Heart left ventricle (tissue), 13 donors: ENCODE measurements around the gene ESPNL.

Source experiments
- POLR2A ChIP-seq, 2 donors: fragments of 450-650 bp; IDR thresholded peaks; one replicate each; pipeline ENCODE4 v1.6.1; 2017; ENCODE audit warnings: antibody characterized with exemption in 2 of 2, mild to moderate bottlenecking in 2 of 2, moderate library complexity in 2 of 2
- TF ChIP-seq, protein P1 (sequence below), 12 donors: fragments of 200-600 bp; sonication (generic) in 4 of 12; IDR thresholded peaks; one replicate each; pipeline versions ENCODE4 v1.5.0 to v1.8.0; 2018 to 2022; ENCODE audit warnings: antibody characterized with exemption in 12 of 12, mild to moderate bottlenecking in 5 of 12
- donor health status: ischemic (EF 13 %, LVEDD 7.1; RV severe dilation, severe dysfunction).
- donor health status: DM: no; HTN: yes; CAD: no.
- donor health status: DM: no; HTN: no; CAD: no.
- donor health status: ischemic (EF 25% LVEDD 6.9; RV normal size, moderate dysfunction).
- donor health status: ischemic (EF 25% LVEDD 5.7; RV mildly dilated, moderate dysfunction).
- donor health status: ischemic (EF 35%, LVEDD 5.7; RV mildly dilated, moderate dysfunction).
- donor health status: nonischemic (EF 11% LVEDD 7.7; RV severe dilation, severe dysfunction).
- donor health status: DM: yes; HTN: yes; CAD: no.
- donor health status: PGD.
- donor health status: ischemic (EF 29% LVEDD 5.4; RV normal size, mild dysfunction).
- donor health status: nonischemic (EF 23%, LVEDD 6.1; RV moderate dilation, normal function).

DNA sequence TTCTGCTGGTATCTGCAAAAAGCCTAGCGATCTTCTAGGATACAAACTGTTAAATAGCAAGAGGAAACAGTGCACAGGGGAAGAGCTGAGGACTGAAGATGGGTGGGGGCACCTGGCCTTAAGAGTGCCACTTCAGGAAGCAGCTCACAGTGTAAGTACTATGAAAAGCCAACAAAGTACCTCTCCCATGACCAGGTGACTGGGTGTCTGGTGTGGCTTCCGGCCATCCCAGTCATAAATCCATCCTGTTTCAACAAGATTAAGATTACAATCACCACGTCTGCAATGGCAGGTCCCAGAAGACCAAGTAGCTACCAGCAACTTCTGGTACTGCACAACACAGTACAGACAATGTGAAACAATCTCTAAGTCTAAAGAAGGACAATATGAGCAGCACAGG lies 74.6 kb downstream of the ESPNL start:
- no peak for TF ChIP-seq POLR2A (IDR thresholded peaks at IDR 0.05)
- TF ChIP-seq, protein P1, sequence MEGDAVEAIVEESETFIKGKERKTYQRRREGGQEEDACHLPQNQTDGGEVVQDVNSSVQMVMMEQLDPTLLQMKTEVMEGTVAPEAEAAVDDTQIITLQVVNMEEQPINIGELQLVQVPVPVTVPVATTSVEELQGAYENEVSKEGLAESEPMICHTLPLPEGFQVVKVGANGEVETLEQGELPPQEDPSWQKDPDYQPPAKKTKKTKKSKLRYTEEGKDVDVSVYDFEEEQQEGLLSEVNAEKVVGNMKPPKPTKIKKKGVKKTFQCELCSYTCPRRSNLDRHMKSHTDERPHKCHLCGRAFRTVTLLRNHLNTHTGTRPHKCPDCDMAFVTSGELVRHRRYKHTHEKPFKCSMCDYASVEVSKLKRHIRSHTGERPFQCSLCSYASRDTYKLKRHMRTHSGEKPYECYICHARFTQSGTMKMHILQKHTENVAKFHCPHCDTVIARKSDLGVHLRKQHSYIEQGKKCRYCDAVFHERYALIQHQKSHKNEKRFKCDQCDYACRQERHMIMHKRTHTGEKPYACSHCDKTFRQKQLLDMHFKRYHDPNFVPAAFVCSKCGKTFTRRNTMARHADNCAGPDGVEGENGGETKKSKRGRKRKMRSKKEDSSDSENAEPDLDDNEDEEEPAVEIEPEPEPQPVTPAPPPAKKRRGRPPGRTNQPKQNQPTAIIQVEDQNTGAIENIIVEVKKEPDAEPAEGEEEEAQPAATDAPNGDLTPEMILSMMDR (IDR thresholded peaks at IDR 0.05), result no peak
